Adrenal gland (tissue), 12 donors: Measurements from ENCODE around the gene ENTREP3. TPM values are rescaled to one million over a fixed set of nuclear protein-coding genes. Genes with fewer than 3 reads are reported as not detected.

Source experiments
- DNase-seq, 7 donors: peaks; one replicate each; pipeline ENCODE4 v3.0.0-alpha.2; 2019 to 2020
- H3K27ac ChIP-seq, 5 donors: fragments of 200-600 bp; sonication (generic) in 4 of 5; 1 replicate in 3 of 5; 2 replicates in 2 of 5; pipeline versions ENCODE4 v1.5.1 to v1.8.0; 2016 to 2020; ENCODE audit warnings: mild to moderate bottlenecking in 1 of 5
- H3K27me3 ChIP-seq: fragments of 200-600 bp; 2 replicates; pipeline ENCODE4 v1.8.0; 2021
- H3K36me3 ChIP-seq, 2 donors: fragments of 200-600 bp; replicated peaks in 1 of 2; 1 replicate in 1 of 2; 2 replicates in 1 of 2; pipeline versions ENCODE4 v1.5.1 to v1.8.0; 2018 to 2022
- H3K4me1 ChIP-seq, 2 donors: fragments of 200-600 bp; replicated peaks in 1 of 2; 1 replicate in 1 of 2; 2 replicates in 1 of 2; pipeline versions ENCODE4 v1.5.1 to v1.8.0; 2018 to 2021
- H3K4me3 ChIP-seq, 4 donors: fragments of 200-600 bp; sonication (generic) in 3 of 4; one replicate each; pipeline ENCODE4 v1.5.1; 2016 to 2018
- H3K9me3 ChIP-seq, 3 donors: fragments of 200-600 bp; sonication (generic) in 1 of 3; replicated peaks in 1 of 3; 1 replicate in 2 of 3; 2 replicates in 1 of 3; pipeline versions ENCODE4 v1.5.1 to v1.8.0; 2016 to 2021
- CTCF ChIP-seq, 6 experiments: fragments of 450-650 bp in 4 of 6; fragments of 200-600 bp in 2 of 6; sonication (generic) in 1 of 6; IDR thresholded peaks; 1 replicate in 5 of 6; 2 replicates in 1 of 6; pipeline versions ENCODE4 v1.5.1 to v1.8.0; 2016 to 2021; ENCODE audit warnings: antibody characterized with exemption in 6 of 6, mild to moderate bottlenecking in 2 of 6, moderate library complexity in 1 of 6
- POLR2A ChIP-seq, 2 donors: fragments of 450-650 bp; IDR thresholded peaks; one replicate each; pipeline ENCODE4 v1.6.1; 2017; ENCODE audit warnings: antibody characterized with exemption in 2 of 2, mild to moderate bottlenecking in 2 of 2, moderate library complexity in 1 of 2
- whole genome bisulfite sequencing, 4 donors: extraction: QIAGEN DNeasy Blood & Tissue Kit in 2 of 4; methylation state at CpG; one replicate each; pipeline versions ENCODE4 v1.1.5 to v1.1.7; 2013 to 2017; 5-methylcytosine and 5-hydroxymethylcytosine counted together
- intact Hi-C, 2 donors: fragments of 100-400 bp; cut with DNase I; formaldehyde crosslinking; loops; one replicate each; pipeline versions ENCODE4 v1.14.1 to v1.15.0; 2022 to 2023
- polyA plus RNA-seq, 3 donors: library from polyadenylated mRNA; stranded (reverse); fragments of 200-250 nt in 2 of 3; fragments of 350-450 nt in 1 of 3; fragmentation: Illumina TruSeq in 1 of 3; extraction: RNeasy Lipid Tissue Mini Kit (QIAGEN cat#74804) in 1 of 3; gene quantifications; one replicate each; pipeline ENCODE4 v1.2.3, GENCODE V29; 2013 to 2014
- total RNA-seq, 9 donors: library from RNA; depleted of rRNA in 4 of 9; stranded (reverse); fragments of >200 nt in 4 of 9; fragments of 120-200 nt in 1 of 9; fragmentation: NEBNext Ultra II Directional in 1 of 9; extraction: Animal tissue kit (Norgen Biotek cat#: 25700) in 1 of 9; gene quantifications; one replicate each; pipeline versions ENCODE4 v1.1.0 to v1.2.4, GENCODE V29; 2013 to 2023
- donor health status: healthy with polysubstance abuse.
- donor health status: Bipolar disorder and iron deficiency.
- donor health status: DM: yes; HTN: yes; CAD: no.
- donor health status: DM: no; HTN: no; CAD: no.
- donor health status: DM: no; HTN: no; CAD: no.
- donor health status: DM: yes; HTN: yes; CAD: no.

ENTREP3 gene
- total and polyA plus RNA-seq, 12 donors = 8.5 to 43.0 (median 26.4) TPM

- Histone ChIP-seq H3K27ac (peak within 1 kb of the TSS; percentile 80 to 98 (median 89)), H3K4me1 (peaks cover 24 to 30% of the 10 kb centered on the region in 2 donors), H3K27me3 (no peaks in the 10 kb centered on the region), H3K9me3 (no peaks in the 10 kb centered on the region), H3K4me3 (peak within 1 kb of the TSS; percentile 47 to 94 (median 67)), H3K36me3 (no peaks in the 10 kb centered on the region)
- intact Hi-C loops = loop anchor here in 1 of 2 donors (5.0 kb wide), 1 partner anchor 34 kb away; a partner anchor contains a TSS
- DNase-seq = peak in 2 of 7 donors; percentile 24 to 43
- TF ChIP-seq CTCF (IDR thresholded peaks at IDR 0.05) (no peak), POLR2A (IDR thresholded peaks at IDR 0.05) (no peak)
- 13 to 21% (median 17%) methylated on average over 9 to 17 of the region's 17 CpGs for WGBS, 4 donors
Observed at GRCh38 chr1:155207806-155208540, 47.3 kb downstream of the ENTREP3 start, which contains the start of gene THBS3. THBS3 (minus strand) TSS chr1:155207897; CDS start chr1:155207876, 21 bp downstream.

DNA sequence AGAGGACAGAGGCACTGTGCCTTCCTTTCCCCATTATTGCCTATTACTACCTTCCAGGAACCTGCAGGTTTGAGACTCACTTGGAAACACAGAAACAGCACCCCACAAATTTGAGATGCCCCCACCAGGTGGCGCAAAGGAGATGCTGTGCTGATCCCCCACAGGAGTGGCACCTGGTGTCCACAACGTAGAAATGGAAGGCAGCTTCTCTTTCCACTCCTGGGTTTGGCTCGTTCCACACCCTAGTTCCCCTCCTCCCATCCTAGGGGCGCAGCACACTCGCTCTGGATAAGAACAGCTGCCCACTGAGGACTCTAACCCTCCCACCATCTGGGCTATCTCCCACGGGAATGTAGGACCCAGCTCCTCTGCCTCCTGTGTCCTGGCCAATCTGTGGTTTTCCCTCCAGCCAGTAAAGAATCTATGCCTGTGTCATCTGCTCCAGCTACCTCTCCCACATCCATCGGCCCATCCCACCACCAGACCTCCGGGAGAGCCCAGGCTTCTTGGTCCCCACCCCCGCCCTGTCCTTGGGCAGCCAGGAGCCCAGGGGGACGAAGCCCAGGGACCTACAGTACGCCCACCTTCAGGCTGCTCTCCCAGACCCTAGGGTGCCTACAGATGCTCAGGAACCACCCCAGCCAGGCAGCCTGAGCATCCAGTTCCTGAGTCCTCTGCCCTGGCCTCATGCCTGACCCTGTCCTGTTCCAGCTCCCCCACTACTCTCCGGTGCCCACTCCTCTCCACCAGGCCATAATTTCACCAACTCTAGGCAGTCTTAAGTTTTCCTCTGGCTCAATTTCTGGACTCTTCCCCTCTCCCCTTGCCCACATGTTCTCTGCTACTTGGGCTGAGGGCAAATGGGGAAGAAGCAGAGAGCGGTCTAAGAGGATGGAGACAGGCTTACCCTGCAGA lies 48.1 kb downstream of the ENTREP3 start:
- Histone ChIP-seq H3K27me3 (no peaks in the 10 kb centered on the region), H3K9me3 (no peaks in the 10 kb centered on the region), H3K27ac (peak overlapping the region in 4 of 5 donors; percentile 80 to 98 (median 92)), H3K36me3 (no peaks in the 10 kb centered on the region), H3K4me3 (peak overlapping the region in 1 of 4 donors; percentile 79), H3K4me1 (peaks cover 24 to 30% of the 10 kb centered on the region in 2 donors)
- DNase-seq = peak; percentile 83 to 96 (median 88)
- WGBS, 4 donors = 15 to 22% (median 20%) methylated on average over 11 to 13 of the region's 13 CpGs
- TF ChIP-seq POLR2A (IDR thresholded peaks at IDR 0.05) (no peak), CTCF (IDR thresholded peaks at IDR 0.05) (peak; percentile 65 to 90 (median 82))
- intact Hi-C loops = loop anchor here in 1 of 2 donors (5.0 kb wide), 1 partner anchor 35 kb away; a partner anchor contains a TSS

- Histone ChIP-seq H3K27ac (no peak overlapping the region), H3K4me1 (peaks cover 24 to 30% of the 10 kb centered on the region in 2 donors), H3K9me3 (no peaks in the 10 kb centered on the region), H3K27me3 (no peaks in the 10 kb centered on the region), H3K4me3 (no peak overlapping the region), H3K36me3 (no peaks in the 10 kb centered on the region)
- no peak for TF ChIP-seq POLR2A (IDR thresholded peaks at IDR 0.05)
- TF ChIP-seq CTCF (IDR thresholded peaks at IDR 0.05) = no peak
- DNase-seq = no peak
- intact Hi-C loops = loop anchor here in 1 of 2 donors (5.0 kb wide), 1 partner anchor 36 kb away; a partner anchor contains a TSS
- WGBS, 4 donors = 57 to 70% (median 67%) methylated on average over 8 to 9 of the region's 9 CpGs
Observed at GRCh38 chr1:155205969-155206593, 49.2 kb downstream of the ENTREP3 start.
